ENCODE data around the gene ERBB2.

- TF ChIP-seq CTCF (conservative IDR thresholded peaks at IDR 0.05; ENCODE audit: low read depth, low read length) (no peak), RAD21 (IDR thresholded peaks at IDR 0.05; ENCODE audit: low read length) (no peak), CEBPB (IDR thresholded peaks at IDR 0.05; ENCODE audit: low read depth, low read length) (no peak), ELK1 (IDR thresholded peaks at IDR 0.05; ENCODE audit: borderline replicate concordance, low read depth, low read length) (no peak), USF2 (IDR thresholded peaks at IDR 0.05; ENCODE audit: low read depth, low read length) (no peak), POLR2A (IDR thresholded peaks at IDR 0.05; ENCODE audit: low read depth, low read length) (no peak), RCOR1 (IDR thresholded peaks at IDR 0.05; ENCODE audit: insufficient replicate concordance, low read length) (no peak), CHD1 (IDR thresholded peaks at IDR 0.05; ENCODE audit: low read depth, low read length) (no peak), SMC3 (IDR thresholded peaks at IDR 0.05; ENCODE audit: low read depth, low read length) (no peak), BHLHE40 (IDR thresholded peaks at IDR 0.05; ENCODE audit: low read depth, low read length) (no peak), FOS (IDR thresholded peaks at IDR 0.05; ENCODE audit: low read depth, low read length) (no peak)
These were observed 29.1 kb upstream of the ERBB2 start for GRCh38 chr17:39670746-39671145.

Data from IMR-90 (cell line).